ENCODE measurements around the gene LRRC26.
A peak's percentile ranks its signal among the peaks of the same experiment; 100 is the strongest.

LRRC26 gene

GRCh38 chr9:137166380-137167229, 3.2 kb downstream of the LRRC26 start:
- peak; percentile 43 for DNase-seq

GRCh38 chr9:137165250-137165836, 4.5 kb downstream of the LRRC26 start:
- DNase-seq: no peak

GRCh38 chr9:137164370-137165249, 5.2 kb downstream of the LRRC26 start:
- DNase-seq: no peak

GRCh38 chr9:137163805-137164204, 6.0 kb downstream of the LRRC26 start:
- DNase-seq: no peak

- DNase-seq: peak; percentile 55
Measured at GRCh38 chr9:137163365-137163715, 6.5 kb downstream of the LRRC26 start.

GRCh38 chr9:137162505-137163364, 7.1 kb downstream of the LRRC26 start:
- DNase-seq: peak; percentile 90

- peak; percentile 90 for DNase-seq
Measured at GRCh38 chr9:137161558-137162486, 8.0 kb downstream of the LRRC26 start.

- DNase-seq: peak; percentile 94
Measured at GRCh38 chr9:137160716-137161557, 8.9 kb downstream of the LRRC26 start.

- DNase-seq: no peak
Measured at GRCh38 chr9:137160054-137160425, 9.8 kb downstream of the LRRC26 start.

GRCh38 chr9:137159105-137160053, 10.5 kb downstream of the LRRC26 start:
- DNase-seq: no peak

- peak; percentile 67 for DNase-seq
Measured at GRCh38 chr9:137158625-137159024, 11.2 kb downstream of the LRRC26 start.

- DNase-seq: no peak
Measured at GRCh38 chr9:137157618-137158415, 12.0 kb downstream of the LRRC26 start.

GRCh38 chr9:137156567-137157375, 13.1 kb downstream of the LRRC26 start:
- DNase-seq: peak; percentile 47

- DNase-seq: no peak
Measured at GRCh38 chr9:137152844-137153405, 16.9 kb downstream of the LRRC26 start.

- peak; percentile 59 for DNase-seq
Measured at GRCh38 chr9:137150617-137151457, 19.0 kb downstream of the LRRC26 start.
